HEK293 (cell line): ENCODE data around the gene COPG2.

ENCODE experiments used
- CTCF ChIA-PET: fragments of 350-600 bp; formaldehyde crosslinking; extraction: SDS; loops from one replicate; lab custom pipeline; 2021; ENCODE audit warnings: antibody characterized with exemption; lab: Yijun Ruan, JAX
- POLR2A ChIA-PET: fragments of 300-600 bp; formaldehyde crosslinking; extraction: SDS; loops from one replicate; lab custom pipeline; 2020; ENCODE audit warnings: antibody characterized with exemption, inconsistent platforms; lab: Yijun Ruan, JAX
- H3K27ac ChIP-seq: fragments of 200-500 bp; sonication (Bioruptor generic); 2 replicates; pipeline ENCODE4 v1.5.1; 2014; ENCODE audit warnings: low read depth, low read length, control low read depth, inconsistent platforms; ENCODE audit errors: extremely low read depth
- H3K36me3 ChIP-seq, 2 experiments: fragments of 200-500 bp in 1 of 2; sonication (Bioruptor generic) in 1 of 2; 1 replicate in 1 of 2; 2 replicates in 1 of 2; pipeline ENCODE4 v1.5.1; 2014 to 2017; ENCODE audit warnings: inconsistent platforms in 2 of 2, low read length in 2 of 2; ENCODE audit not compliant: control insufficient read depth in 2 of 2, insufficient read depth in 1 of 2
- H3K4me1 ChIP-seq: fragments of 200-500 bp; sonication (Bioruptor generic); 2 replicates; pipeline ENCODE4 v1.5.1; 2014; ENCODE audit warnings: mild to moderate bottlenecking, low read length, inconsistent platforms; ENCODE audit not compliant: control insufficient read depth, insufficient read depth
- H3K4me3 ChIP-seq: 2 replicates; pipeline ENCODE4 v1.5.1; 2011; ENCODE audit warnings: low read depth, mild to moderate bottlenecking, control low read depth, low read length, moderate library complexity
- H3K9me3 ChIP-seq: fragments of 200-500 bp; sonication (Bioruptor generic); 2 replicates; pipeline ENCODE4 v1.5.1; 2014; ENCODE audit warnings: low read depth, low read length, inconsistent platforms; ENCODE audit not compliant: control insufficient read depth, insufficient read depth
- BCL11A ChIP-seq: fragments of 450-650 bp; formaldehyde crosslinking; IDR thresholded peaks from 2 replicates; pipeline ENCODE4 v1.5.1; 2016; ENCODE audit warnings: low read depth, missing biosample characterization, missing genetic modification characterization
- GFI1B ChIP-seq: fragments of 450-650 bp; formaldehyde crosslinking; IDR thresholded peaks from 2 replicates; pipeline ENCODE4 v1.5.1; 2016; ENCODE audit warnings: missing biosample characterization, missing genetic modification characterization
- HOXC10 ChIP-seq: sonication (generic); formaldehyde crosslinking; IDR thresholded peaks from 2 replicates; pipeline ENCODE4 v1.8.1; 2023; ENCODE audit warnings: mild to moderate bottlenecking, missing genetic modification reagents
- PBX3 ChIP-seq: sonication (generic); formaldehyde crosslinking; IDR thresholded peaks from 2 replicates; pipeline ENCODE4 v1.8.1; 2022; ENCODE audit warnings: mild to moderate bottlenecking, moderate library complexity, missing genetic modification reagents
- SP3 ChIP-seq: fragments of 450-650 bp; formaldehyde crosslinking; IDR thresholded peaks from 2 replicates; pipeline ENCODE4 v1.5.1; 2016; ENCODE audit warnings: missing biosample characterization, missing genetic modification characterization
- ZBTB21 ChIP-seq: fragments of 450-650 bp; formaldehyde crosslinking; IDR thresholded peaks from 2 replicates; pipeline ENCODE4 v1.5.1; 2017; ENCODE audit warnings: missing biosample characterization, missing genetic modification characterization
- ZFP41 ChIP-seq: fragments of 450-650 bp; formaldehyde crosslinking; IDR thresholded peaks from 2 replicates; pipeline ENCODE4 v1.5.1; 2016; ENCODE audit warnings: missing biosample characterization, missing genetic modification characterization, borderline replicate concordance
- ZNF140 ChIP-seq: fragments of 450-650 bp; formaldehyde crosslinking; IDR thresholded peaks from 2 replicates; pipeline ENCODE4 v1.5.1; 2016; ENCODE audit warnings: missing biosample characterization, missing genetic modification characterization
- ZNF202 ChIP-seq: fragments of 450-650 bp; formaldehyde crosslinking; IDR thresholded peaks from 2 replicates; pipeline ENCODE4 v1.5.1; 2016; ENCODE audit warnings: missing biosample characterization, missing genetic modification characterization, borderline replicate concordance
- ZNF24 ChIP-seq: fragments of 450-650 bp; formaldehyde crosslinking; IDR thresholded peaks from 2 replicates; pipeline ENCODE4 v1.5.1; 2016; ENCODE audit warnings: missing biosample characterization, missing genetic modification characterization
- ZNF341 ChIP-seq: fragments of 450-650 bp; formaldehyde crosslinking; IDR thresholded peaks from 2 replicates; pipeline ENCODE4; 2016; ENCODE audit warnings: low read depth, missing biosample characterization, missing genetic modification characterization
- ZNF530 ChIP-seq: fragments of 450-650 bp; formaldehyde crosslinking; IDR thresholded peaks from 2 replicates; pipeline ENCODE4 v1.5.1; 2016; ENCODE audit warnings: low read depth, missing biosample characterization, missing genetic modification characterization
- ZNF558 ChIP-seq: fragments of 450-650 bp; formaldehyde crosslinking; IDR thresholded peaks from 2 replicates; pipeline ENCODE4 v1.5.1; 2016; ENCODE audit warnings: missing biosample characterization, missing genetic modification characterization
- ZNF624 ChIP-seq: fragments of 450-650 bp; formaldehyde crosslinking; IDR thresholded peaks from 2 replicates; pipeline ENCODE4 v1.5.1; 2017; ENCODE audit warnings: missing biosample characterization, missing genetic modification characterization
- ZNF654 ChIP-seq: fragments of 450-650 bp; formaldehyde crosslinking; IDR thresholded peaks from 2 replicates; pipeline ENCODE4 v1.5.1; 2016; ENCODE audit warnings: low read depth, missing biosample characterization, missing genetic modification characterization
- ZNF830 ChIP-seq: fragments of 450-650 bp; IDR thresholded peaks from 2 replicates; pipeline ENCODE4 v1.5.0; 2018; ENCODE audit warnings: missing biosample characterization, missing genetic modification characterization, low read depth, mild to moderate bottlenecking, moderate library complexity
- TF ChIP-seq, protein P1 (sequence below): fragments of 450-650 bp; formaldehyde crosslinking; IDR thresholded peaks from 2 replicates; pipeline ENCODE4 v1.5.1; 2017; ENCODE audit warnings: missing biosample characterization, missing genetic modification characterization
- TF ChIP-seq, protein P2 (sequence below): fragments of 450-650 bp; formaldehyde crosslinking; IDR thresholded peaks from 2 replicates; pipeline ENCODE4 v1.5.1; 2016; ENCODE audit warnings: missing biosample characterization, missing genetic modification characterization, low read depth
- TF ChIP-seq, protein P3 (sequence below): fragments of 450-650 bp; formaldehyde crosslinking; IDR thresholded peaks from 2 replicates; pipeline ENCODE4 v1.5.1; 2016; ENCODE audit warnings: missing biosample characterization, missing genetic modification characterization

Gene COPG2

DNA sequence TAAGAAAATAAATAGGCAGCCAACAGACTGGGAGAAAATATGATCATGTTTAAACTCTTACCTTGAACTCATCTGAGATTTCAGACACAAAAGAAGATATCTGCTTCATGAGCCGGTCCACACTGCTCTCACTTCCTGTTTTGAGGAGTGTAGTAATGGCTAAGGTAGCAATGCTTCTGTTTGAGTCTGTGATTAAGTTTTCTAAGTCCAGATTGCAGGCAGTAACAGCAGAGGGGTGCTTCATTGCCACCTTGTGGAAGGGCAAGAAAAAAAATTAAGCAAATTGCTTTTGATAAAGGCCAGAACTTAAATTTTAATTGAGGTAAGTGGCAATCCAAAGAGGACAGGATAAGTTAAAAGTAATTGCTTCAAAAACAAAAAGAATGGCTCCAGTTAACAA is 107.6 kb downstream of the COPG2 start:
- CTCF ChIA-PET = no interaction called here
- peaks cover 2% of the 10 kb centered on the region; the same call in 1 of the 2 replicates for H3K9me3 ChIP-seq
- H3K36me3 ChIP-seq = peaks cover 0 to 13% of the 10 kb centered on the region in 2 experiments; a peak in 2 of 3 replicates
- TF ChIP-seq GFI1B (tag by site-specific recombination) = no peak
- TF ChIP-seq BCL11A = no peak
- no peak for TF ChIP-seq ZNF202 (tag by site-specific recombination)
- no peak for TF ChIP-seq ZNF24 (tag by site-specific recombination)
- 0 out of 2 replicates have a peak, but pooled peaks have one; percentile 24 for TF ChIP-seq ZNF654
- TF ChIP-seq, protein P1, sequence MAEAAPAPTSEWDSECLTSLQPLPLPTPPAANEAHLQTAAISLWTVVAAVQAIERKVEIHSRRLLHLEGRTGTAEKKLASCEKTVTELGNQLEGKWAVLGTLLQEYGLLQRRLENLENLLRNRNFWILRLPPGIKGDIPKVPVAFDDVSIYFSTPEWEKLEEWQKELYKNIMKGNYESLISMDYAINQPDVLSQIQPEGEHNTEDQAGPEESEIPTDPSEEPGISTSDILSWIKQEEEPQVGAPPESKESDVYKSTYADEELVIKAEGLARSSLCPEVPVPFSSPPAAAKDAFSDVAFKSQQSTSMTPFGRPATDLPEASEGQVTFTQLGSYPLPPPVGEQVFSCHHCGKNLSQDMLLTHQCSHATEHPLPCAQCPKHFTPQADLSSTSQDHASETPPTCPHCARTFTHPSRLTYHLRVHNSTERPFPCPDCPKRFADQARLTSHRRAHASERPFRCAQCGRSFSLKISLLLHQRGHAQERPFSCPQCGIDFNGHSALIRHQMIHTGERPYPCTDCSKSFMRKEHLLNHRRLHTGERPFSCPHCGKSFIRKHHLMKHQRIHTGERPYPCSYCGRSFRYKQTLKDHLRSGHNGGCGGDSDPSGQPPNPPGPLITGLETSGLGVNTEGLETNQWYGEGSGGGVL (tag by site-specific recombination) = no peak
- no peak for TF ChIP-seq PBX3 (CRISPR knock-in tag)
- no peak for TF ChIP-seq ZFP41 (tag by site-specific recombination)
- H3K27ac ChIP-seq = no peak overlapping the region
- H3K4me3 ChIP-seq = no peak overlapping the region
- H3K4me1 ChIP-seq = no peaks in the 10 kb centered on the region
- POLR2A ChIA-PET = no interaction called here

DNA sequence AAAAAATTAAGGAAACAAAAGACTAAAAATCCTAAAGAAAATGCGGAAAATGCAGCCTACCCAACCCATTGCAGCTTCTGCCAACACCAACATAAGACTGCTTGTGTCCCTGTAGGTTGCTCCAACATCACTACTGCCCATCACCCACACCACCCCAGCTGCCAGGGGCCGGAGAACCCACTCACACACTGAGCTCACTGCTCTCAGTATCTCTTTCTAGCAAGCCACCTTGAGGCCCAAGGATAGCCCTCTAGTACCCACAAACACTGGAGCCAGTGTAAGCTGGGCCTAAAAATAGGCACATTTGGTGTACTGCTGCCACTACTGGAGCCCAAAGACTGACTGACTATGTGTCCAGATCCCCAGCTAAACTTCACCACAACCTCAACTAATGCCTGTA is 109.4 kb downstream of the COPG2 start:
- no peaks in the 10 kb centered on the region for H3K4me1 ChIP-seq
- H3K36me3 ChIP-seq = peaks cover 0 to 21% of the 10 kb centered on the region in 2 experiments; a peak in 2 of 3 replicates
- ChIA-PET POLR2A (interaction anchor here (0.6 kb wide), 1 partner anchor 57 kb away, joined by 3 read pairs; no protein-coding TSS in a partner anchor), CTCF (no interaction called here)
- TF ChIP-seq ZBTB21 (tag by site-specific recombination) (no peak), HOXC10 (CRISPR knock-in tag) (no peak), ZNF140 (tag by site-specific recombination) (no peak)
- TF ChIP-seq, protein P2, sequence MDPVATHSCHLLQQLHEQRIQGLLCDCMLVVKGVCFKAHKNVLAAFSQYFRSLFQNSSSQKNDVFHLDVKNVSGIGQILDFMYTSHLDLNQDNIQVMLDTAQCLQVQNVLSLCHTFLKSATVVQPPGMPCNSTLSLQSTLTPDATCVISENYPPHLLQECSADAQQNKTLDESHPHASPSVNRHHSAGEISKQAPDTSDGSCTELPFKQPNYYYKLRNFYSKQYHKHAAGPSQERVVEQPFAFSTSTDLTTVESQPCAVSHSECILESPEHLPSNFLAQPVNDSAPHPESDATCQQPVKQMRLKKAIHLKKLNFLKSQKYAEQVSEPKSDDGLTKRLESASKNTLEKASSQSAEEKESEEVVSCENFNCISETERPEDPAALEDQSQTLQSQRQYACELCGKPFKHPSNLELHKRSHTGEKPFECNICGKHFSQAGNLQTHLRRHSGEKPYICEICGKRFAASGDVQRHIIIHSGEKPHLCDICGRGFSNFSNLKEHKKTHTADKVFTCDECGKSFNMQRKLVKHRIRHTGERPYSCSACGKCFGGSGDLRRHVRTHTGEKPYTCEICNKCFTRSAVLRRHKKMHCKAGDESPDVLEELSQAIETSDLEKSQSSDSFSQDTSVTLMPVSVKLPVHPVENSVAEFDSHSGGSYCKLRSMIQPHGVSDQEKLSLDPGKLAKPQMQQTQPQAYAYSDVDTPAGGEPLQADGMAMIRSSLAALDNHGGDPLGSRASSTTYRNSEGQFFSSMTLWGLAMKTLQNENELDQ (tag by site-specific recombination) = no peak
- H3K27ac ChIP-seq = no peak overlapping the region
- no peak overlapping the region for H3K4me3 ChIP-seq
- no peaks in the 10 kb centered on the region for H3K9me3 ChIP-seq

DNA sequence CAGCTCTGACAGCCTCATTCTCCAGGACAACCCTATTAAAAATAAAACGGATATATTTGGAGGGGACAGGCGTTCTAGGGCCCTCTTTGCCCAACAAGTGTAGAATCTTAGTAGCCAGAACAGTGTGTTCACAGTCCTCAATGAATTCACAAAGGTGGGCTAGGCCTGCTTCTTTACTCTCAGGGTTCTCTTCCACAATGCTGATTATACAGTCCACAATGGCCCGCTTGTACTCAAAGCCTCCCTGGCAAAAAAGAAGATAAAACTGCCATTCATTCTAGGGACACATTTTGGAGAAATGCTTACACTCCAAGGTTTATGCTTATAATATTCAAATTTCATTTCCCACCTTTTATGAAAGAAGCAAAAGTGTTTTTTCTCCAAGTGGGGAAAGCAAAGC is 114.1 kb downstream of the COPG2 start:
- no peaks in the 10 kb centered on the region for H3K4me1 ChIP-seq
- H3K36me3 ChIP-seq = peaks cover 0 to 30% of the 10 kb centered on the region in 2 experiments; a peak in 2 of 3 replicates
- no peak for TF ChIP-seq ZNF830 (tag by site-specific recombination)
- TF ChIP-seq ZNF341 (tag by site-specific recombination) = no peak
- no peak for TF ChIP-seq ZNF624 (tag by site-specific recombination)
- TF ChIP-seq, protein P3, sequence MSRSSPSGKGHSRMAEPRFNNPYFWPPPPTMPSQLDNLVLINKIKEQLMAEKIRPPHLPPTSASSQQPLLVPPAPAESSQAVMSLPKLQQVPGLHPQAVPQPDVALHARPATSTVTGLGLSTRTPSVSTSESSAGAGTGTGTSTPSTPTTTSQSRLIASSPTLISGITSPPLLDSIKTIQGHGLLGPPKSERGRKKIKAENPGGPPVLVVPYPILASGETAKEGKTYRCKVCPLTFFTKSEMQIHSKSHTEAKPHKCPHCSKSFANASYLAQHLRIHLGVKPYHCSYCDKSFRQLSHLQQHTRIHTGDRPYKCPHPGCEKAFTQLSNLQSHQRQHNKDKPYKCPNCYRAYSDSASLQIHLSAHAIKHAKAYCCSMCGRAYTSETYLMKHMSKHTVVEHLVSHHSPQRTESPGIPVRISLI (tag by site-specific recombination) = no peak
- no peak for TF ChIP-seq ZNF202 (tag by site-specific recombination)
- no peak for TF ChIP-seq SP3
- TF ChIP-seq ZNF530 = no peak
- TF ChIP-seq ZNF558 (tag by site-specific recombination) = no peak
- no peak overlapping the region for H3K4me3 ChIP-seq
- H3K9me3 ChIP-seq = no peaks in the 10 kb centered on the region
- no peak overlapping the region for H3K27ac ChIP-seq
- ChIA-PET POLR2A (no interaction called here), CTCF (no interaction called here)
